Natural killer cell treated with Interleukin-12 subunit alpha and Interleukin-12 subunit beta and Interleukin-15 and Interleukin-18, amount 100 ng/mL, for 72 hours (primary cell): ENCODE data around the gene UQCR10. TPM values are rescaled to one million over a fixed set of nuclear protein-coding genes. Genes with fewer than 3 reads are reported as not detected.
A peak's percentile ranks its signal among the peaks of the same experiment; 100 is the strongest.

ENCODE experiments used
- ATAC-seq, 2 donors: fragments of 150-1000 bp; cut with Tn5 transposase in 1 of 2; sonication (Bioruptor Pico), chemical (Tn5 transposase) in 1 of 2; 2 replicates each; pipeline ENCODE4 v1.10.0; 2021
- DNase-seq: peaks from one replicate; pipeline ENCODE4 v3.0.0; 2022; ENCODE audit warnings: low spot score
- H3K27ac Mint-ChIP-seq, 2 donors: 1 replicate in 1 of 2; 2 replicates in 1 of 2; pipeline ENCODE4 v1.8.0; 2022; ENCODE audit warnings: mixed read lengths in 2 of 2, mild to moderate bottlenecking in 1 of 2, moderate library complexity in 1 of 2
- H3K27me3 Mint-ChIP-seq, 2 donors: 1 replicate in 1 of 2; 2 replicates in 1 of 2; pipeline ENCODE4 v1.8.0; 2022; ENCODE audit warnings: mixed read lengths in 2 of 2
- H3K36me3 Mint-ChIP-seq: one replicate; pipeline ENCODE4 v1.8.0; 2022; ENCODE audit warnings: mixed read lengths
- H3K4me1 Mint-ChIP-seq, 2 donors: 1 replicate in 1 of 2; 2 replicates in 1 of 2; pipeline ENCODE4 v1.8.0; 2022; ENCODE audit warnings: low read depth in 2 of 2, mixed read lengths in 2 of 2, mild to moderate bottlenecking in 1 of 2
- H3K4me3 Mint-ChIP-seq: one replicate; pipeline ENCODE4 v1.8.0; 2022; ENCODE audit warnings: mixed read lengths
- H3K9me3 Mint-ChIP-seq: 2 replicates; pipeline ENCODE4 v1.8.0; 2022; ENCODE audit warnings: mixed read lengths
- total RNA-seq, 2 donors: library from RNA; stranded (reverse); gene quantifications; one replicate each; pipeline ENCODE4 v1.2.3, GENCODE V29; 2022

UQCR10 gene
- total RNA-seq, 2 donors from 2014 or later: 59.1 to 86.2 TPM

- Mint-ChIP-seq H3K4me3 (no peak overlapping the region), H3K27ac (no peak overlapping the region), H3K27me3 (no peaks in the 10 kb centered on the region), H3K9me3 (no peaks in the 10 kb centered on the region), H3K36me3 (peaks cover 7% of the 10 kb centered on the region), H3K4me1 (no peaks in the 10 kb centered on the region)
- DNase-seq (no peak), ATAC-seq (peak in 1 of 2 donors; percentile 28)
These were observed 20.3 kb downstream of the UQCR10 start for GRCh38 chr22:29787371-29787980.

DNA sequence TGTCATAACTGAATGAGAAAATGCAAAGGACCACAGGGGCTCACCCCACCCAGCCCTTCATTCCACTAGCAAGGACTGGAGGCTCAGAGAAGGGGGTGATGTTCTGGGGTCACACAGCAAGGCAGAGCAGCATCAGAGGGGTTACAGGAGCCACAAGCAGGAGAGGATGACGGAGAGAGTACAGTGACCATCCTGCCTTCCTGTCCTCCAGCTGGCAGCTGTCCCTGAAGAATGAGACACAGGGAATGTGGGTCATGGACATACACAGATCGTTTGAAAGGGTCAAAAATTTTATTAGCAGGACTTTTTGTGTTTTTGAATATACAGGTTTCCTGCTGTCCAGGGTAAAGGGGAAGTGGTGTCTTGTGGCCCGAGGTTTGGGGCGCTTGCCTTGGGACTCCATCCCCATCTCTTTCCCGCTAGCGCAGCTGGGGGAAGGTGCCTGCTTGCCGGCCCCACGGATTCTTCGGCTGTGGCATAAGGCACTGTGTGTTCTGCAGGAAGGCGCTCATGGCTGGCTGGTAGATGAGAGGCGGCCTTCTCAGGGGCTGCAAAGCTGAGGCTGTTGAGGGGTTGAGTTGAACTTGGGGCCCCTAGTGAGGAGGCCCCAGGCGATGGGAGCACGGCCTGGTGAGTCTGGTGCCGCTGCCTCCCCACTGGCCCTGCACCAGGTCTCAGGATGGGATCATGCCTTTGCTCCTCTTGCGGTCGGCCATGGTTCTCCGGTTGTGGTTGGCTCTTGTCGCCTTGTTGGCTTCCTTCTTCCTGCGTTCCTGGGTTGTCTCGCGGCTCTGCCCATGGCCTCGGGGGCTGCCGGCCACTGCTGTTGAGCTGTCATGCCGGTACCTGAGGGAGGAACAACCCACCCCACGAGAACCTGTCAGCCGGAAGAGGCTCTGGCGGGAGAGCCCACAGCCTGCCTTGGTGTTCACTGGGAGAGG, 21.4 kb downstream of the UQCR10 start:
- H3K27me3 Mint-ChIP-seq: no peaks in the 10 kb centered on the region
- no peak overlapping the region for H3K4me3 Mint-ChIP-seq
- no peak overlapping the region for H3K27ac Mint-ChIP-seq
- no peaks in the 10 kb centered on the region for H3K9me3 Mint-ChIP-seq
- DNase-seq (no peak), ATAC-seq (no peak)
- peaks cover 7% of the 10 kb centered on the region for H3K36me3 Mint-ChIP-seq
- no peaks in the 10 kb centered on the region for H3K4me1 Mint-ChIP-seq

- Mint-ChIP-seq H3K4me1 (no peaks in the 10 kb centered on the region), H3K9me3 (no peaks in the 10 kb centered on the region), H3K36me3 (peaks cover 7% of the 10 kb centered on the region), H3K27me3 (no peaks in the 10 kb centered on the region), H3K27ac (no peak overlapping the region), H3K4me3 (no peak overlapping the region)
- DNase-seq: no peak
- ATAC-seq: no peak
These were observed 22.9 kb downstream of the UQCR10 start for GRCh38 chr22:29790061-29790460.

DNA sequence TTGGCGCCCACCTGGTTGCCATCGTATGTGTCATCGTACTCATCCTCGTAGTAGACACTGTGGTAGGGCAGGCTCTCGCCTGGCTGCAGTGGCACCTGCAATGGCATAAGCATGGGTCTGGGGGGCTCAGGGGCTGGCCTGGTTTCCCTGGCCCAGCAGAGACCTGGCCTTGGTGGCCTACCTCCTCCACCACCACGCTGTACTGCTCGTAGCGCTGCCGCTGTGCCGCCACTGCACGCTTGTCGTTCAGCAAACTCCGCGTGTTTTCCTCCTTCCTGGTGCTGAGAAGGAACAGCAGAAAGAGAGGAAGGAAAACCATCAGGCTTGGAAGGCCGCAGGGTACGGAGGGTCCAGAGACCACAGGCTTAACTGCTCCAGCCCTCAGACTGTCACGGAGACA, 26.2 kb downstream of the UQCR10 start:
- Mint-ChIP-seq H3K9me3 (no peaks in the 10 kb centered on the region), H3K4me1 (peaks cover 0 to 8% of the 10 kb centered on the region in 2 donors), H3K27me3 (no peaks in the 10 kb centered on the region), H3K4me3 (no peak overlapping the region), H3K36me3 (peaks cover 3% of the 10 kb centered on the region), H3K27ac (no peak overlapping the region)
- ATAC-seq: no peak
- no peak for DNase-seq

- H3K36me3 Mint-ChIP-seq: peaks cover 7% of the 10 kb centered on the region
- no peak for ATAC-seq
- H3K27me3 Mint-ChIP-seq: no peaks in the 10 kb centered on the region
- peaks cover 0 to 10% of the 10 kb centered on the region in 2 donors for H3K4me1 Mint-ChIP-seq
- no peak for DNase-seq
- no peak overlapping the region for H3K4me3 Mint-ChIP-seq
- no peaks in the 10 kb centered on the region for H3K9me3 Mint-ChIP-seq
- no peak overlapping the region for H3K27ac Mint-ChIP-seq
These were observed 28.5 kb downstream of the UQCR10 start for GRCh38 chr22:29795663-29796062.

DNA sequence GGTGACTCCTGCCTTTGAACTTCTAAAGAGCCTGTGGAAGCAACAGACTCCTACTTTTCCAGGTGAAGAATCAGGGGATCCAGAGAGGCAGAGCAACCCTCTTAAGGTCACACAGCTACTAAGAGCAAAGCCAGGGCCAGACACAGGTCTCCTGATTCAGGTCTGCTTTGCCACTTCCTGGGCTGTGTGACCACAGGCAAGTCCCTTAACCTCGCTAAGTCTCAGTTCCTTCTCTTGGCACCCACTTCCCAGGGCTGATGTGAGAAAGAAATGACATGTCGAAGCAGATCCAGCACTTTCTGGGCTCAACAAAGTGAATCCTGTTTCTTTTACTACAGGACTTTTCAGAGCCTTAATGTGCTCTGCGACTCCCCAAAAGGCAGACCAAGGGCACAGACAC, 30.2 kb downstream of the UQCR10 start:
- peaks cover 0 to 10% of the 10 kb centered on the region in 2 donors for H3K4me1 Mint-ChIP-seq
- no peaks in the 10 kb centered on the region for H3K27me3 Mint-ChIP-seq
- H3K4me3 Mint-ChIP-seq: no peak overlapping the region
- ATAC-seq: no peak
- DNase-seq: no peak
- H3K27ac Mint-ChIP-seq: no peak overlapping the region
- no peaks in the 10 kb centered on the region for H3K9me3 Mint-ChIP-seq
- peaks cover 7% of the 10 kb centered on the region for H3K36me3 Mint-ChIP-seq

GRCh38 chr22:29798318-29798717, 31.1 kb downstream of the UQCR10 start:
- ATAC-seq (no peak), DNase-seq (no peak)
- Mint-ChIP-seq H3K4me3 (no peak overlapping the region), H3K4me1 (peaks cover 0 to 10% of the 10 kb centered on the region in 2 donors), H3K27me3 (no peaks in the 10 kb centered on the region), H3K27ac (peak overlapping the region; percentile 36 to 57), H3K36me3 (peaks cover 7% of the 10 kb centered on the region), H3K9me3 (no peaks in the 10 kb centered on the region)

DNA sequence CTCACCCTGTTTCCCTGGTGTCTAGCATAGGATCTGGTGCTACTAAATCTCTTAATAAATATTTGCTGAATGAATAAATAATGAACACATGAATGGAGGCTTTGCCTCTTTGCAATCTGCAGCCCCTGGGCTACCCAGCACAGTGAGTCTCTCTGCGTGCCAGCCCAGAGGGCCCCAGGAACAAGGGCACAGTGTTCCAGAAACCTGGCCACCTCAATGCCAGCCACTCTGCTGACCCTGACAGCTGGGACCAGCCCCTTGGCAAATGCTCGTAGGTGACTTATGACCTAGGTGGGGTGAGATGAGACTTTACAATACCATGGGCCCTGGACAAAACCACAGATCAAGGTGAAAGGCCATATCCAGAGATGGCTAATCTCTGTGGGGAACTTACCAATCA, 31.6 kb downstream of the UQCR10 start:
- peak overlapping the region; percentile 36 to 57 for H3K27ac Mint-ChIP-seq

GRCh38 chr22:29799217-29799680, 32.1 kb downstream of the UQCR10 start:
- Mint-ChIP-seq H3K9me3 (no peaks in the 10 kb centered on the region), H3K27ac (peak overlapping the region; percentile 36 to 57), H3K4me3 (no peak overlapping the region), H3K4me1 (peaks cover 0 to 10% of the 10 kb centered on the region in 2 donors), H3K36me3 (peaks cover 7% of the 10 kb centered on the region), H3K27me3 (no peaks in the 10 kb centered on the region)
- no peak for DNase-seq
- ATAC-seq: peak; percentile 41 to 60

More for the DNA sequence above, 31.6 kb downstream of the UQCR10 start:
- H3K27me3 Mint-ChIP-seq: no peaks in the 10 kb centered on the region
- ATAC-seq (peak in 1 of 2 donors; percentile 19), DNase-seq (no peak)
- no peak overlapping the region for H3K4me3 Mint-ChIP-seq
- H3K9me3 Mint-ChIP-seq: no peaks in the 10 kb centered on the region
- peaks cover 7% of the 10 kb centered on the region for H3K36me3 Mint-ChIP-seq
- H3K4me1 Mint-ChIP-seq: peaks cover 0 to 10% of the 10 kb centered on the region in 2 donors

DNA sequence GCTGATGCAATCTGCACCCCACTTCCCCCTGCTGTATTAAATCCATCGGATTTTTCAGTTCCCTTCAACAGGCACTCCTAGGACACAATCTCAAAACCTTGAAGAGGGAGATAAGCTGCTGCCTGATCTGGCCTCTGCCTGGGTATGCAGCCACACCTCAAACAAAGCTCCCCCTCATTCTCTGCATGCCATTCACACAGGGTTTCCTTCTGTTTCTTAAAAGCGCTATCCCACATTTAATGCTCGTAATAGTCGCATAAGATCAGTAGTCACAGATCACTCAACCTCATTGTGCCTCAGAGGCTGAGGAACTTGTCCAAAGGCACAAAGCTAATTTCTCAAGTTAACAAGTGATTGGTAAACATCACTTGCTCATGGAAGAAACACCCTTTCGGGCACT, 34.0 kb downstream of the UQCR10 start:
- H3K4me1 Mint-ChIP-seq: peaks cover 0 to 16% of the 10 kb centered on the region in 2 donors
- no peaks in the 10 kb centered on the region for H3K27me3 Mint-ChIP-seq
- ATAC-seq: no peak
- H3K4me3 Mint-ChIP-seq: no peak overlapping the region
- no peak overlapping the region for H3K27ac Mint-ChIP-seq
- DNase-seq: no peak
- peaks cover 15% of the 10 kb centered on the region for H3K36me3 Mint-ChIP-seq
- no peaks in the 10 kb centered on the region for H3K9me3 Mint-ChIP-seq

DNA sequence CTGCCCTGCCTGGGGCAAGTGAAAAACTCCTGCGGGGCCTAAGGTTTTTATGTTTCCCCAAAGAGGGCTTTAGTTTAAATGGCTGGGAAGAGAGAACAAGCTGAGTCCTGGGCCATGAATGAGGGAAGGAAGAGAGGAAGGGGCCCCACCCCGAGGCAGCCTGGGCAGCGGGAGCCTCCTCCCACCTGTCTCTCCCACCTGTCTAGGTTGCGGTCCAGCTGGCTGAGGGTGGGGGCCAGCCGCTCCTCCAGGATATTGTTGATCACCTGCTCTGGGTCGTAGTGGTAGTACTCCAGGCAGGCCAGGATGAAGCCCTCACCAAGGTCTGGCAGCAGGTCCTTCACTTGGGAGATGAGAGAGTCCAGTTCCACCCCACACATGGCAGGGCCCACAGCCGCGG, 34.6 kb downstream of the UQCR10 start:
- no peaks in the 10 kb centered on the region for H3K27me3 Mint-ChIP-seq
- no peaks in the 10 kb centered on the region for H3K9me3 Mint-ChIP-seq
- H3K27ac Mint-ChIP-seq: no peak overlapping the region
- H3K36me3 Mint-ChIP-seq: peaks cover 15% of the 10 kb centered on the region
- no peak for ATAC-seq
- H3K4me3 Mint-ChIP-seq: no peak overlapping the region
- H3K4me1 Mint-ChIP-seq: peaks cover 0 to 14% of the 10 kb centered on the region in 2 donors
- DNase-seq: no peak

DNA sequence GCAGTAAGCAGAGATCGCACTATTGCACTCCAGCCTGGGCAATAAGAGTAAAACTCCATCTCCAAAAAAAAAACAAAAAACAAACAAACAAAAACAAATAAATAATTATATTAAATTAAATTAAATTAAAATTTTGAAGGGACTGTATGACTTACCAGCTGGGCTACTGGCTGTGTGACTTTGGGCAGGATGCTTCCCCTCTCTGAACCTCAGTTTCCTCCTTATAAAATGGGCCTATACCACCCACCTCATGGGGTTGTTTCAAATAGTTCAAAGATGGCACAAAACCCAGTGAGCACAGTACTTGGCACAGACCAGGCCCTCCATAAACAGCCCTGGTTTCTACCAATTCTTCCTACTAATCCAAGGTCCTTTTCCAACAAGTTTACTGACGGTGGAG, 36.0 kb downstream of the UQCR10 start:
- no peak for ATAC-seq
- Mint-ChIP-seq H3K27me3 (no peaks in the 10 kb centered on the region), H3K36me3 (peaks cover 23% of the 10 kb centered on the region), H3K9me3 (no peaks in the 10 kb centered on the region), H3K4me3 (no peak overlapping the region), H3K4me1 (peaks cover 0 to 9% of the 10 kb centered on the region in 2 donors), H3K27ac (no peak overlapping the region)
- DNase-seq: no peak

DNA sequence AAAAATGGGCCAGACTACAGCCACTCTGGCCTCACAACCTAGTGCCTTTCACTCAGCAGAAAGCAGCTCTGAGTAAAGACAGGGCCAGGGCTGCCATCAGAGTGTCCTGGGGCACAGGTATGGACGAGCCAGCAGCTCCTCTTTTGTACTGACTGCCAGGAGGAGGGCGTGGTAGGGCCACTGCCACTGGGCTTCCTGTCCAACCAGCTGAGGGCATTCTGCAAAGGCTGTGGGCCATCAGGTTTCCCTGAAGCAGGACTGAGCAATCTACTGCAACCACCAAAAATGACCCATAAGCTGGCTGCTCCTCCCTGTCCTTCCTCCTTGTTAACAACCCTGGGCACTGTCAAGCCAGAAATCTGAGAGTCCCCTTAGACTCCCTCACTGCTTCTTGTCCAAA, 37.8 kb downstream of the UQCR10 start:
- H3K4me3 Mint-ChIP-seq: no peak overlapping the region
- no peak for ATAC-seq
- H3K36me3 Mint-ChIP-seq: peaks cover 25% of the 10 kb centered on the region
- DNase-seq: no peak
- peaks cover 0 to 6% of the 10 kb centered on the region in 2 donors for H3K4me1 Mint-ChIP-seq
- H3K27ac Mint-ChIP-seq: no peak overlapping the region
- H3K27me3 Mint-ChIP-seq: no peaks in the 10 kb centered on the region
- H3K9me3 Mint-ChIP-seq: no peaks in the 10 kb centered on the region

DNA sequence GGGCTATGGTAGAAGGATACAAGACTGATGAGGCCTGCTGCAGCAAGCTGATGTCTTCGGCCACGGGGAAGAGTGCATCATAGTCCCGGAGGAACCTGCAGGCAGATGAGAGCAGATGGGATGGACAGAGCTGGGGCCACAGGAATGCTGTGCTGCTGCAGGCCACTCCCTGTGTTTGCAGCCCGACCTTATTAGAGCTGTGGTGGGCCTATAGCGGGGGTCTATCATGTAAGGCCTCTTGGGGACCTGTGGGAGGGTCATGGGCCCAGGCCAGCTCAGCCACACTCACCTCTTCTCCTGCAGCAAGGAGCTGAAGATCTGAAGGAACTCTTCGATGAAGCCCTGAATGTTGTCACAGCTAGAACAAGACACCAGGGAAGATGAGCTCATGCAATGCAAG, 39.0 kb downstream of the UQCR10 start:
- DNase-seq (no peak), ATAC-seq (no peak)
- Mint-ChIP-seq H3K9me3 (no peaks in the 10 kb centered on the region), H3K36me3 (peaks cover 24% of the 10 kb centered on the region), H3K4me1 (peaks cover 0 to 8% of the 10 kb centered on the region in 2 donors), H3K27ac (peak overlapping the region in 1 of 2 donors; percentile 74), H3K27me3 (no peaks in the 10 kb centered on the region), H3K4me3 (no peak overlapping the region)
